ENCODE data around the gene MUC21.

- TF ChIP-seq, protein P1, sequence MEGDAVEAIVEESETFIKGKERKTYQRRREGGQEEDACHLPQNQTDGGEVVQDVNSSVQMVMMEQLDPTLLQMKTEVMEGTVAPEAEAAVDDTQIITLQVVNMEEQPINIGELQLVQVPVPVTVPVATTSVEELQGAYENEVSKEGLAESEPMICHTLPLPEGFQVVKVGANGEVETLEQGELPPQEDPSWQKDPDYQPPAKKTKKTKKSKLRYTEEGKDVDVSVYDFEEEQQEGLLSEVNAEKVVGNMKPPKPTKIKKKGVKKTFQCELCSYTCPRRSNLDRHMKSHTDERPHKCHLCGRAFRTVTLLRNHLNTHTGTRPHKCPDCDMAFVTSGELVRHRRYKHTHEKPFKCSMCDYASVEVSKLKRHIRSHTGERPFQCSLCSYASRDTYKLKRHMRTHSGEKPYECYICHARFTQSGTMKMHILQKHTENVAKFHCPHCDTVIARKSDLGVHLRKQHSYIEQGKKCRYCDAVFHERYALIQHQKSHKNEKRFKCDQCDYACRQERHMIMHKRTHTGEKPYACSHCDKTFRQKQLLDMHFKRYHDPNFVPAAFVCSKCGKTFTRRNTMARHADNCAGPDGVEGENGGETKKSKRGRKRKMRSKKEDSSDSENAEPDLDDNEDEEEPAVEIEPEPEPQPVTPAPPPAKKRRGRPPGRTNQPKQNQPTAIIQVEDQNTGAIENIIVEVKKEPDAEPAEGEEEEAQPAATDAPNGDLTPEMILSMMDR (IDR thresholded peaks at IDR 0.05) = no peak
- no peak for TF ChIP-seq POLR2A (IDR thresholded peaks at IDR 0.05)
Observed at GRCh38 chr6:31035862-31036497, 52.5 kb downstream of the MUC21 start.

All from breast epithelium (tissue), 3 donors.